HEK293 (cell line): ENCODE results near the gene CCDC85C.

ENCODE experiments used
- ZNF174 ChIP-seq: fragments of 450-650 bp; formaldehyde crosslinking; IDR thresholded peaks from 2 replicates; pipeline ENCODE4 v1.5.0; 2017; ENCODE audit warnings: missing biosample characterization, mild to moderate bottlenecking, missing genetic modification characterization
- ZNF560 ChIP-seq: fragments of 450-650 bp; formaldehyde crosslinking; IDR thresholded peaks from 2 replicates; pipeline ENCODE4 v1.5.1; 2017; ENCODE audit warnings: missing biosample characterization, missing genetic modification characterization, borderline replicate concordance
- ZSCAN30 ChIP-seq: fragments of 450-650 bp; IDR thresholded peaks from 2 replicates; pipeline ENCODE4 v1.5.1; 2018; ENCODE audit warnings: missing biosample characterization, mild to moderate bottlenecking, missing genetic modification characterization, moderate library complexity
- TF ChIP-seq, protein P1 (sequence below): fragments of 450-650 bp; formaldehyde crosslinking; IDR thresholded peaks from 2 replicates; pipeline ENCODE4 v1.5.1; 2016; ENCODE audit warnings: missing biosample characterization, missing genetic modification characterization
- TF ChIP-seq, protein P2 (sequence below): fragments of 450-650 bp; IDR thresholded peaks from 2 replicates; pipeline ENCODE4 v1.5.1; 2018; ENCODE audit warnings: missing biosample characterization, mild to moderate bottlenecking, missing genetic modification characterization
- TF ChIP-seq, protein P3 (sequence below): fragments of 450-650 bp; formaldehyde crosslinking; IDR thresholded peaks from 2 replicates; pipeline ENCODE4 v1.5.1; 2016; ENCODE audit warnings: missing biosample characterization, missing genetic modification characterization

DNA sequence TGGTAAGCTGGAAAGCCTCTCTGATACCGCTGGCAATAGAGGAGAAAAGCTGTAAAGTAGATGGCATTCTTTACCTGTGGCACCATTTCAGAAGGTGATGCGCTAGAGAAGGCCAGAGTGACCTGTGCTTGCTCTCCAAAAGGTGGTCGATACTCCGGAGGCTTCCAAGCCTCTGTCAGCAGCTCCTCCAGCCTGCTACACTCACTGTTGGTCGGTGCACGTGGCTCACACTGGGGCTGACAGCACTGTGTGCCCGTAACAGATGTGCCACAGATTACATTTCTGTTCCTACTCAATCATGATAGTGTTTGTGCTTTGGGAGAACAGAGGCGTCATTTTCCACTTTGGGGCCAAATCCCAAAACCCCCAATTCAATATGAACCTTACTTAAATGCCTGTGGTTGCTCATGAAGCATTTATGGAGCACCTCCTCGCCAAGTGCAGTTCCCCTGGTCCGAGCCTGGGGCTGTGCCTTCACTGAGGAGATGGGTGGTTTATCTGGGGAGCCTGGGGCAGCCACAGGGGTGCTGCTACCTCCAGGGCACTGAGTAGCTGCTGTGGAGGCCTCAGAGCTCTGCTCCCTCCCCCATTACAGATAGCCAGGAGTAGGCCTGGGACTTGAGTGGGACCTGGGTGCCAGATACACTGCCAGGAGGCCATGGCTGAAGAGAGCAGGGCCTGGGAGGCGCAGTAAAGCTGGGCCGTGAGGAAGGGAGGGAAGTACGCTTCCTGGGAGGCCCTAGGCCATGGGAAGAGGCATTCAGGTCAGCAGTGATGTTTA lies 96.0 kb downstream of the CCDC85C start:
- TF ChIP-seq ZNF560 (tag by site-specific recombination) = no peak
- TF ChIP-seq ZSCAN30 (tag by site-specific recombination) = no peak
- TF ChIP-seq, protein P1, sequence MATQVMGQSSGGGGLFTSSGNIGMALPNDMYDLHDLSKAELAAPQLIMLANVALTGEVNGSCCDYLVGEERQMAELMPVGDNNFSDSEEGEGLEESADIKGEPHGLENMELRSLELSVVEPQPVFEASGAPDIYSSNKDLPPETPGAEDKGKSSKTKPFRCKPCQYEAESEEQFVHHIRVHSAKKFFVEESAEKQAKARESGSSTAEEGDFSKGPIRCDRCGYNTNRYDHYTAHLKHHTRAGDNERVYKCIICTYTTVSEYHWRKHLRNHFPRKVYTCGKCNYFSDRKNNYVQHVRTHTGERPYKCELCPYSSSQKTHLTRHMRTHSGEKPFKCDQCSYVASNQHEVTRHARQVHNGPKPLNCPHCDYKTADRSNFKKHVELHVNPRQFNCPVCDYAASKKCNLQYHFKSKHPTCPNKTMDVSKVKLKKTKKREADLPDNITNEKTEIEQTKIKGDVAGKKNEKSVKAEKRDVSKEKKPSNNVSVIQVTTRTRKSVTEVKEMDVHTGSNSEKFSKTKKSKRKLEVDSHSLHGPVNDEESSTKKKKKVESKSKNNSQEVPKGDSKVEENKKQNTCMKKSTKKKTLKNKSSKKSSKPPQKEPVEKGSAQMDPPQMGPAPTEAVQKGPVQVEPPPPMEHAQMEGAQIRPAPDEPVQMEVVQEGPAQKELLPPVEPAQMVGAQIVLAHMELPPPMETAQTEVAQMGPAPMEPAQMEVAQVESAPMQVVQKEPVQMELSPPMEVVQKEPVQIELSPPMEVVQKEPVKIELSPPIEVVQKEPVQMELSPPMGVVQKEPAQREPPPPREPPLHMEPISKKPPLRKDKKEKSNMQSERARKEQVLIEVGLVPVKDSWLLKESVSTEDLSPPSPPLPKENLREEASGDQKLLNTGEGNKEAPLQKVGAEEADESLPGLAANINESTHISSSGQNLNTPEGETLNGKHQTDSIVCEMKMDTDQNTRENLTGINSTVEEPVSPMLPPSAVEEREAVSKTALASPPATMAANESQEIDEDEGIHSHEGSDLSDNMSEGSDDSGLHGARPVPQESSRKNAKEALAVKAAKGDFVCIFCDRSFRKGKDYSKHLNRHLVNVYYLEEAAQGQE = no peak
- TF ChIP-seq, protein P2, sequence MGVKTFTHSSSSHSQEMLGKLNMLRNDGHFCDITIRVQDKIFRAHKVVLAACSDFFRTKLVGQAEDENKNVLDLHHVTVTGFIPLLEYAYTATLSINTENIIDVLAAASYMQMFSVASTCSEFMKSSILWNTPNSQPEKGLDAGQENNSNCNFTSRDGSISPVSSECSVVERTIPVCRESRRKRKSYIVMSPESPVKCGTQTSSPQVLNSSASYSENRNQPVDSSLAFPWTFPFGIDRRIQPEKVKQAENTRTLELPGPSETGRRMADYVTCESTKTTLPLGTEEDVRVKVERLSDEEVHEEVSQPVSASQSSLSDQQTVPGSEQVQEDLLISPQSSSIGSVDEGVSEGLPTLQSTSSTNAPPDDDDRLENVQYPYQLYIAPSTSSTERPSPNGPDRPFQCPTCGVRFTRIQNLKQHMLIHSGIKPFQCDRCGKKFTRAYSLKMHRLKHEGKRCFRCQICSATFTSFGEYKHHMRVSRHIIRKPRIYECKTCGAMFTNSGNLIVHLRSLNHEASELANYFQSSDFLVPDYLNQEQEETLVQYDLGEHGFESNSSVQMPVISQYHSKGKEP (tag by site-specific recombination) = no peak
- TF ChIP-seq, protein P3, sequence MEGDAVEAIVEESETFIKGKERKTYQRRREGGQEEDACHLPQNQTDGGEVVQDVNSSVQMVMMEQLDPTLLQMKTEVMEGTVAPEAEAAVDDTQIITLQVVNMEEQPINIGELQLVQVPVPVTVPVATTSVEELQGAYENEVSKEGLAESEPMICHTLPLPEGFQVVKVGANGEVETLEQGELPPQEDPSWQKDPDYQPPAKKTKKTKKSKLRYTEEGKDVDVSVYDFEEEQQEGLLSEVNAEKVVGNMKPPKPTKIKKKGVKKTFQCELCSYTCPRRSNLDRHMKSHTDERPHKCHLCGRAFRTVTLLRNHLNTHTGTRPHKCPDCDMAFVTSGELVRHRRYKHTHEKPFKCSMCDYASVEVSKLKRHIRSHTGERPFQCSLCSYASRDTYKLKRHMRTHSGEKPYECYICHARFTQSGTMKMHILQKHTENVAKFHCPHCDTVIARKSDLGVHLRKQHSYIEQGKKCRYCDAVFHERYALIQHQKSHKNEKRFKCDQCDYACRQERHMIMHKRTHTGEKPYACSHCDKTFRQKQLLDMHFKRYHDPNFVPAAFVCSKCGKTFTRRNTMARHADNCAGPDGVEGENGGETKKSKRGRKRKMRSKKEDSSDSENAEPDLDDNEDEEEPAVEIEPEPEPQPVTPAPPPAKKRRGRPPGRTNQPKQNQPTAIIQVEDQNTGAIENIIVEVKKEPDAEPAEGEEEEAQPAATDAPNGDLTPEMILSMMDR (tag by site-specific recombination) = no peak
- no peak for TF ChIP-seq ZNF174
